ENCODE measurements around the gene PAX2. TPM values are rescaled to one million over a fixed set of nuclear protein-coding genes. Genes with fewer than 3 reads are reported as not detected.

The PAX2 gene
- total RNA-seq, 2 experiments from 2014 or later, result not detected

GRCh38 chr10:100763043-100763747 lies 17.8 kb downstream of the PAX2 start:
- Mint-ChIP-seq H3K9me3 (no peaks in the 10 kb centered on the region), H3K27ac (no peak overlapping the region), H3K4me3 (no peak overlapping the region), H3K27me3 (peaks cover 75% of the 10 kb centered on the region), H3K4me1 (no peaks in the 10 kb centered on the region), H3K36me3 (ENCODE audit: low read depth) (no peaks in the 10 kb centered on the region)
- ChIA-PET POLR2A (no interaction called here), CTCF (interaction anchor here (0.7 kb wide), 1 partner anchor 355 kb away, joined by 3 read pairs; no protein-coding TSS in a partner anchor)
- no peak for DNase-seq

- no peaks in the 10 kb centered on the region for H3K9me3 Mint-ChIP-seq
- CTCF ChIA-PET, result no interaction called here
- POLR2A ChIA-PET, result no interaction called here
- no peak overlapping the region for H3K4me3 Mint-ChIP-seq
- no peaks in the 10 kb centered on the region for H3K36me3 Mint-ChIP-seq (ENCODE audit: low read depth)
- no peak for DNase-seq
- no peak overlapping the region for H3K27ac Mint-ChIP-seq
- H3K4me1 Mint-ChIP-seq, result no peaks in the 10 kb centered on the region
- peaks cover 54% of the 10 kb centered on the region for H3K27me3 Mint-ChIP-seq
Observed at GRCh38 chr10:100766693-100767421, 21.5 kb downstream of the PAX2 start.

GRCh38 chr10:100767422-100767775 lies 22.0 kb downstream of the PAX2 start:
- no peaks in the 10 kb centered on the region for H3K36me3 Mint-ChIP-seq (ENCODE audit: low read depth)
- peaks cover 49% of the 10 kb centered on the region for H3K27me3 Mint-ChIP-seq
- no peaks in the 10 kb centered on the region for H3K9me3 Mint-ChIP-seq
- no peak overlapping the region for H3K4me3 Mint-ChIP-seq
- no peaks in the 10 kb centered on the region for H3K4me1 Mint-ChIP-seq
- ChIA-PET CTCF (no interaction called here), POLR2A (no interaction called here)
- DNase-seq, result no peak
- H3K27ac Mint-ChIP-seq, result no peak overlapping the region

- H3K4me3 Mint-ChIP-seq, result no peak overlapping the region
- H3K36me3 Mint-ChIP-seq (ENCODE audit: low read depth), result no peaks in the 10 kb centered on the region
- no peaks in the 10 kb centered on the region for H3K9me3 Mint-ChIP-seq
- CTCF ChIA-PET, result interaction anchor here (0.6 to 0.9 kb wide), 2 partner anchors 27 to 372 kb away, joined by 3 to 4 read pairs; no protein-coding TSS in a partner anchor
- DNase-seq, result no peak
- POLR2A ChIA-PET, result no interaction called here
- H3K27ac Mint-ChIP-seq, result no peak overlapping the region
- H3K4me1 Mint-ChIP-seq, result no peaks in the 10 kb centered on the region
- H3K27me3 Mint-ChIP-seq, result peaks cover 43% of the 10 kb centered on the region
Observed at GRCh38 chr10:100769481-100769880, 24.1 kb downstream of the PAX2 start.

GRCh38 chr10:100773646-100774045 lies 28.3 kb downstream of the PAX2 start:
- Mint-ChIP-seq H3K36me3 (ENCODE audit: low read depth) (no peaks in the 10 kb centered on the region), H3K9me3 (no peaks in the 10 kb centered on the region), H3K27me3 (peaks cover 34% of the 10 kb centered on the region), H3K27ac (no peak overlapping the region), H3K4me3 (no peak overlapping the region), H3K4me1 (no peaks in the 10 kb centered on the region)
- DNase-seq, result no peak
- ChIA-PET POLR2A (no interaction called here), CTCF (no interaction called here)

GRCh38 chr10:100774223-100774622 lies 28.8 kb downstream of the PAX2 start:
- peaks cover 31% of the 10 kb centered on the region for H3K27me3 Mint-ChIP-seq
- DNase-seq, result no peak
- no peak overlapping the region for H3K4me3 Mint-ChIP-seq
- ChIA-PET POLR2A (no interaction called here), CTCF (no interaction called here)
- H3K36me3 Mint-ChIP-seq (ENCODE audit: low read depth), result no peaks in the 10 kb centered on the region
- H3K27ac Mint-ChIP-seq, result no peak overlapping the region
- H3K4me1 Mint-ChIP-seq, result no peaks in the 10 kb centered on the region
- H3K9me3 Mint-ChIP-seq, result no peaks in the 10 kb centered on the region

GRCh38 chr10:100774876-100775275 lies 29.5 kb downstream of the PAX2 start:
- H3K9me3 Mint-ChIP-seq, result no peaks in the 10 kb centered on the region
- no peaks in the 10 kb centered on the region for H3K36me3 Mint-ChIP-seq (ENCODE audit: low read depth)
- no peak for DNase-seq
- H3K4me1 Mint-ChIP-seq, result no peaks in the 10 kb centered on the region
- no peak overlapping the region for H3K27ac Mint-ChIP-seq
- ChIA-PET POLR2A (no interaction called here), CTCF (no interaction called here)
- no peak overlapping the region for H3K4me3 Mint-ChIP-seq
- peaks cover 32% of the 10 kb centered on the region for H3K27me3 Mint-ChIP-seq

GRCh38 chr10:100775386-100775785 lies 30.0 kb downstream of the PAX2 start:
- ChIA-PET CTCF (no interaction called here), POLR2A (no interaction called here)
- Mint-ChIP-seq H3K36me3 (ENCODE audit: low read depth) (no peaks in the 10 kb centered on the region), H3K4me1 (no peaks in the 10 kb centered on the region), H3K27ac (no peak overlapping the region), H3K4me3 (no peak overlapping the region), H3K9me3 (no peaks in the 10 kb centered on the region), H3K27me3 (peaks cover 33% of the 10 kb centered on the region)
- no peak for DNase-seq

GRCh38 chr10:100775871-100776270 lies 30.5 kb downstream of the PAX2 start:
- H3K27ac Mint-ChIP-seq, result no peak overlapping the region
- H3K9me3 Mint-ChIP-seq, result no peaks in the 10 kb centered on the region
- H3K4me3 Mint-ChIP-seq, result no peak overlapping the region
- peaks cover 33% of the 10 kb centered on the region for H3K27me3 Mint-ChIP-seq
- no peaks in the 10 kb centered on the region for H3K4me1 Mint-ChIP-seq
- no peak for DNase-seq
- CTCF ChIA-PET, result no interaction called here
- POLR2A ChIA-PET, result no interaction called here
- H3K36me3 Mint-ChIP-seq (ENCODE audit: low read depth), result no peaks in the 10 kb centered on the region

- Mint-ChIP-seq H3K27ac (no peak overlapping the region), H3K36me3 (ENCODE audit: low read depth) (no peaks in the 10 kb centered on the region), H3K4me1 (no peaks in the 10 kb centered on the region), H3K9me3 (no peaks in the 10 kb centered on the region), H3K4me3 (no peak overlapping the region), H3K27me3 (peaks cover 33% of the 10 kb centered on the region)
- CTCF ChIA-PET, result interaction anchor here (0.6 kb wide), 1 partner anchor 542 kb away, joined by 3 read pairs; no protein-coding TSS in a partner anchor
- DNase-seq, result no peak
- POLR2A ChIA-PET, result interaction anchor here (0.7 kb wide), 1 partner anchor 145 kb away, joined by 6 read pairs; no protein-coding TSS in a partner anchor
Observed at GRCh38 chr10:100776671-100777070, 31.3 kb downstream of the PAX2 start.

- POLR2A ChIA-PET, result no interaction called here
- CTCF ChIA-PET, result no interaction called here
- H3K4me3 Mint-ChIP-seq, result no peak overlapping the region
- no peak overlapping the region for H3K27ac Mint-ChIP-seq
- DNase-seq, result no peak
- H3K4me1 Mint-ChIP-seq, result no peaks in the 10 kb centered on the region
- H3K36me3 Mint-ChIP-seq (ENCODE audit: low read depth), result no peaks in the 10 kb centered on the region
- H3K27me3 Mint-ChIP-seq, result peaks cover 30% of the 10 kb centered on the region
- no peaks in the 10 kb centered on the region for H3K9me3 Mint-ChIP-seq
Observed at GRCh38 chr10:100779329-100779728, 33.9 kb downstream of the PAX2 start.

- Mint-ChIP-seq H3K4me1 (no peaks in the 10 kb centered on the region), H3K27ac (no peak overlapping the region), H3K9me3 (no peaks in the 10 kb centered on the region), H3K36me3 (ENCODE audit: low read depth) (no peaks in the 10 kb centered on the region), H3K4me3 (no peak overlapping the region), H3K27me3 (peaks cover 24% of the 10 kb centered on the region)
- DNase-seq, result no peak
- POLR2A ChIA-PET, result no interaction called here
- CTCF ChIA-PET, result no interaction called here
Observed at GRCh38 chr10:100780324-100780723, 34.9 kb downstream of the PAX2 start.

GRCh38 chr10:100781145-100781665 lies 35.8 kb downstream of the PAX2 start:
- CTCF ChIA-PET, result no interaction called here
- no peak for DNase-seq
- H3K4me1 Mint-ChIP-seq, result no peaks in the 10 kb centered on the region
- no peaks in the 10 kb centered on the region for H3K9me3 Mint-ChIP-seq
- no peak overlapping the region for H3K27ac Mint-ChIP-seq
- POLR2A ChIA-PET, result no interaction called here
- H3K36me3 Mint-ChIP-seq (ENCODE audit: low read depth), result no peaks in the 10 kb centered on the region
- no peak overlapping the region for H3K4me3 Mint-ChIP-seq
- H3K27me3 Mint-ChIP-seq, result peaks cover 16% of the 10 kb centered on the region

Data from activated CD4-positive, alpha-beta T cell treated with anti-CD3 and anti-CD28 coated beads, Interleukin-2, amount 10 ng/mL, durations not matched to agents 7 days and 5 days (primary cell).